ENCODE results near the gene NPTX1.
"Not testable (repeated sequence)": the region's sequence is repeated elsewhere in the genome, so short reads cannot be mapped to it uniquely, and the experiment has no call there.

Gene NPTX1

GRCh38 chr17:80475910-80476876, at the start of gene NPTX1:
Gene NPTX1 (minus strand): TSS chr17:80476607. CDS start chr17:80476446, 161 bp downstream.
- no peak for DNase-seq

GRCh38 chr17:80523956-80524712, 47.7 kb upstream of the NPTX1 start:
- DNase-seq = no peak

GRCh38 chr17:80523054-80523744, 46.8 kb upstream of the NPTX1 start:
- DNase-seq = no peak

GRCh38 chr17:80520810-80521455, 44.5 kb upstream of the NPTX1 start:
- no peak for DNase-seq

GRCh38 chr17:80519091-80519781, 42.8 kb upstream of the NPTX1 start:
- no peak for DNase-seq

GRCh38 chr17:80518392-80518791, 42.0 kb upstream of the NPTX1 start:
- DNase-seq = no peak

- no peak for DNase-seq
Observed at GRCh38 chr17:80517641-80518040, 41.2 kb upstream of the NPTX1 start.

- no peak for DNase-seq
Observed at GRCh38 chr17:80516171-80516932, 39.9 kb upstream of the NPTX1 start.

- DNase-seq = no peak
Observed at GRCh38 chr17:80513892-80514291, 37.5 kb upstream of the NPTX1 start.

- no peak for DNase-seq
Observed at GRCh38 chr17:80513201-80513600, 36.8 kb upstream of the NPTX1 start.

- no peak for DNase-seq
Observed at GRCh38 chr17:80512233-80512632, 35.8 kb upstream of the NPTX1 start.

- DNase-seq = no peak
Observed at GRCh38 chr17:80511222-80512180, 35.1 kb upstream of the NPTX1 start.

GRCh38 chr17:80510772-80511171, 34.4 kb upstream of the NPTX1 start:
- no peak for DNase-seq

- DNase-seq = no peak
Observed at GRCh38 chr17:80510132-80510531, 33.7 kb upstream of the NPTX1 start.

GRCh38 chr17:80509311-80509710, 32.9 kb upstream of the NPTX1 start:
- DNase-seq = no peak

GRCh38 chr17:80507965-80508364, 31.6 kb upstream of the NPTX1 start:
- no peak for DNase-seq

- DNase-seq = not testable (repeated sequence)
Observed at GRCh38 chr17:80507177-80507576, 30.8 kb upstream of the NPTX1 start.

- DNase-seq = no peak
Observed at GRCh38 chr17:80504686-80505413, 28.4 kb upstream of the NPTX1 start.

- DNase-seq = no peak
Observed at GRCh38 chr17:80503921-80504320, 27.5 kb upstream of the NPTX1 start.
